Mucosa of rectum (tissue), 2 donors: Measurements from ENCODE around the gene MZF1.
"Not testable (repeated sequence)": the region's sequence is repeated elsewhere in the genome, so short reads cannot be mapped to it uniquely, and the experiment has no call there.

Source experiments
- H3K27ac ChIP-seq, 2 donors: one replicate each; pipeline ENCODE4 v1.7.0; 2013; ENCODE audit warnings: inconsistent platforms in 2 of 2, low read depth in 2 of 2, low read length in 2 of 2
- H3K27me3 ChIP-seq, 2 donors: one replicate each; pipeline ENCODE4 v1.7.0; 2013; ENCODE audit warnings: low read length in 2 of 2; ENCODE audit not compliant: control insufficient read depth in 2 of 2, insufficient read depth in 2 of 2
- H3K36me3 ChIP-seq, 2 donors: one replicate each; pipeline ENCODE4 v1.7.0; 2013; ENCODE audit warnings: low read length in 2 of 2; ENCODE audit not compliant: control insufficient read depth in 2 of 2, insufficient read depth in 2 of 2
- H3K4me1 ChIP-seq, 2 donors: one replicate each; pipeline ENCODE4 v1.7.0; 2013; ENCODE audit warnings: low read length in 2 of 2, mild to moderate bottlenecking in 1 of 2; ENCODE audit not compliant: control insufficient read depth in 2 of 2, insufficient read depth in 2 of 2
- H3K4me3 ChIP-seq, 2 donors: one replicate each; pipeline ENCODE4 v1.7.0; 2013; ENCODE audit warnings: low read length in 2 of 2
- H3K9ac ChIP-seq, 2 donors: one replicate each; pipeline ENCODE4 v1.7.0; 2013; ENCODE audit warnings: low read length in 2 of 2, low read depth in 1 of 2, mild to moderate bottlenecking in 1 of 2
- H3K9me3 ChIP-seq, 2 donors: one replicate each; pipeline ENCODE4 v1.7.0; 2013; ENCODE audit warnings: low read length in 2 of 2; ENCODE audit not compliant: control insufficient read depth in 2 of 2
- donor health status: healthy.
- donor health status: Normal muscosa, but diverticular disease.

The MZF1 gene

GRCh38 chr19:58572818-58573657, at the start of gene MZF1:
Gene MZF1, minus strand, starts transcription at chr19:58573335. Its CDS starts 1,946 bp downstream, at chr19:58571389.
- peaks cover 15 to 22% of the 10 kb centered on the region in 2 donors for H3K4me1 ChIP-seq
- H3K27me3 ChIP-seq, result no peaks in the 10 kb centered on the region
- no peaks in the 10 kb centered on the region for H3K9me3 ChIP-seq
- H3K27ac ChIP-seq, result peak within 1 kb of the TSS; percentile 96 to 100
- H3K36me3 ChIP-seq, result peaks cover 15 to 18% of the 10 kb centered on the region in 2 donors
- H3K4me3 ChIP-seq, result peak within 1 kb of the TSS; percentile 79 to 96
- H3K9ac ChIP-seq, result peak within 1 kb of the TSS; percentile 77 to 99

- not testable (repeated sequence) for H3K4me1 ChIP-seq, H3K27ac ChIP-seq, H3K36me3 ChIP-seq, H3K9ac ChIP-seq, H3K9me3 ChIP-seq, H3K27me3 ChIP-seq, H3K4me3 ChIP-seq
Measured at GRCh38 chr19:58607213-58607612, 34.1 kb upstream of the MZF1 start.

GRCh38 chr19:58606251-58606896, 33.2 kb upstream of the MZF1 start:
- not testable (repeated sequence) for H3K27me3 ChIP-seq, H3K36me3 ChIP-seq, H3K4me1 ChIP-seq, H3K4me3 ChIP-seq, H3K9me3 ChIP-seq, H3K27ac ChIP-seq, H3K9ac ChIP-seq

GRCh38 chr19:58586133-58586765, 13.1 kb upstream of the MZF1 start:
- Histone ChIP-seq H3K4me3 (no peak overlapping the region), H3K9me3 (no peaks in the 10 kb centered on the region), H3K9ac (no peak overlapping the region), H3K36me3 (peaks cover 10 to 19% of the 10 kb centered on the region in 2 donors), H3K4me1 (peaks cover 0 to 2% of the 10 kb centered on the region in 2 donors), H3K27me3 (no peaks in the 10 kb centered on the region), H3K27ac (no peak overlapping the region)

DNA sequence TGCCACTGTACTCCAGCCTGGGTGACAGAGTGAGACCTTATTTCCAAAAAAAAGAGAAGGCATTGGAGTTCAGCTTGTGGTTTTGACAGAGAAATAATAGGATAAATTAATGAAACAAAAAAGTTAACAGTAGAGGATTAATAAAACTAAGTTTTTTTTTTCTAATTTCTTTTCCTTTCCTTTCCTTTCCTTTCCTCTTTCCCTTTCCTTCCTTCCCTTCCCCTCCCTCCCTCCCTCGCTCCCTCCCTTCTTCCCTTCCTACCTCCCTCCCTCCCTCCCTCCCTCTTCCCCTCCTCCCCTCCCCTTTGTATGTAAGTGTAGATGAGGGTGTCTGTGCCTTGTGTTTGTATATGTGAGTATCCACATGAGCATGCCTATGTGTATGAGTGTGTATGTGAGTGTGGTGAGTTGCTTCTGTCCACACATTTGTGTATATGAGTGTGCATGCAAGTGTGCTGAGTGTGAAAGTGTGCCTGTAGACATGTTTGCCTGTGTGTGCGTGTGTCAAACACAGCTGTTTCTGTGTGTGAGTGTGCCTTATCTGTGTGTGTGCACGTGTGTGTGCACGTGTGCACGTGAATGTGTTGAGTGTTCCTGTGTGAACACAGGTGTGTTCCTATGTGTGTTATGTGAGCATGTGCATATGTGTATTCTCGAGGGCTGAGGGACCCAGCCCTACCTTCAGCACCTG, 12.5 kb upstream of the MZF1 start:
- Histone ChIP-seq H3K4me3 (no peak overlapping the region), H3K4me1 (peaks cover 2 to 3% of the 10 kb centered on the region in 2 donors), H3K9me3 (no peaks in the 10 kb centered on the region), H3K27ac (no peak overlapping the region), H3K9ac (no peak overlapping the region), H3K27me3 (no peaks in the 10 kb centered on the region), H3K36me3 (peaks cover 10 to 19% of the 10 kb centered on the region in 2 donors)

DNA sequence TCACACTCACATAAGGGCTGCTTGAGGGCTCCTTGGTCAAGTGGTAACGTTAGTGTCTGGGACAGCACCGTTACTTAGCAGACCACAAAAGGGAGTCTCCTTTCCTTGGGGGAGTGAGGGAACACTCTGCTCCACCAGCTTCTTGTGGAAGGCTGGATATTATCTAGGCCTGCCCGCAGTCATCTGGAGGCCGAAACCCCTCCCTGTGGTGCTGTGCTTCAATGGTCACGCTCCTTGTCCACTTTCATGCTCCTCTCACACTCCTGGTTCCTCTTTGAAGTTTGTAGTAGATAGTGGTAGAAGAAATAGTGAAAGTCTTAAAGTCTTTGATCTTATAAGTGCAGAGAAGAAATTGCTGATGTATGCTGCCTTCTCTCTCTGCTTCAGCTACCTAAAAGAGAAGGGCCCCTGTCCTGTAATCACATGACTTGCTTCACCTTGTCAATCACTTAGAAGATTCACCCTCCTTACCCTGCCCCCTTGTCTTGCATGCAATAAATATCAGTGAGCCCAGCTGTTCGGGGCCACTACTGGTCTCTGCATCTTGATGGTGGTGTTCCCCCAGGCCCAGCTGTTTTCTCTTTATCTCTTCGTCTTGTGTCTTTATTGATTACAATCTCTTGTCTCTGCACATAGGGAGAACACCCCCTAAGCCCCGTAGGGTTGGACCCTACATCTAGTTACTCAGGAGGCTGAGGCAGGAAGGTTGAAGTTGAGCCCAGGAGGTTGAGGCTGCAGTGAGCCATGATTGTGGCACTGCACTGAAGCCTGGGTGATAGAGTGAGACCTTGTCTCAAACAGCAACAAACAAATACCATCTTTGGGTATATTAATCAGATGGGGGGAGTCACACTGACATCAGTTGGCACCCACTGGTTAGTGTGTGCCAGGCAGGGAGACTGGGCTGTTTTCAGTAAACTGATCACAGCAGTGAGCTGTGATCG, 11.6 kb upstream of the MZF1 start:
- peaks cover 10 to 19% of the 10 kb centered on the region in 2 donors for H3K36me3 ChIP-seq
- no peaks in the 10 kb centered on the region for H3K9me3 ChIP-seq
- H3K9ac ChIP-seq, result no peak overlapping the region
- H3K27ac ChIP-seq, result no peak overlapping the region
- H3K4me1 ChIP-seq, result peaks cover 2 to 3% of the 10 kb centered on the region in 2 donors
- no peaks in the 10 kb centered on the region for H3K27me3 ChIP-seq
- no peak overlapping the region for H3K4me3 ChIP-seq

DNA sequence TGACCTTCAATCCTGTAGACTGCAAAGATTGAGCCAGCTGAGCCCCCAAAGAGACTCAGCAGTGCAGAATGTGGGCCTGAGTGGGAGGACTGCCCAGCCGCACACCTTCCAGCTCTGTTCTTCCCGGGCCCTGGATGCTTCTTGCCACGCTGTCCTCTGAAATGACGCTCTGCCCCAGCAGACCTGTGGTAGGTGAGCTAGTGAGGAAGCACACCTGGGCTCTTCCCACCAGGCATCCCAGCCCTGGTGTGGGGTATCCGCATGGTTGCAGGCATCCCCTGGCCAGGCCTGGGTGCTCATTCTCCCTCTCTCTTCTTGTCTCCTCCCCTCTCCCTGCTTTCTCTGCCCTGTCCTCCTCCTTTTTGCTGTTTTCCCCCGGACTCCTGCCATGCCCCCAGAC, 9.8 kb upstream of the MZF1 start:
- Histone ChIP-seq H3K4me1 (peaks cover 2 to 3% of the 10 kb centered on the region in 2 donors), H3K4me3 (no peak overlapping the region), H3K27me3 (no peaks in the 10 kb centered on the region), H3K27ac (no peak overlapping the region), H3K36me3 (peaks cover 10 to 19% of the 10 kb centered on the region in 2 donors), H3K9ac (no peak overlapping the region), H3K9me3 (no peaks in the 10 kb centered on the region)

DNA sequence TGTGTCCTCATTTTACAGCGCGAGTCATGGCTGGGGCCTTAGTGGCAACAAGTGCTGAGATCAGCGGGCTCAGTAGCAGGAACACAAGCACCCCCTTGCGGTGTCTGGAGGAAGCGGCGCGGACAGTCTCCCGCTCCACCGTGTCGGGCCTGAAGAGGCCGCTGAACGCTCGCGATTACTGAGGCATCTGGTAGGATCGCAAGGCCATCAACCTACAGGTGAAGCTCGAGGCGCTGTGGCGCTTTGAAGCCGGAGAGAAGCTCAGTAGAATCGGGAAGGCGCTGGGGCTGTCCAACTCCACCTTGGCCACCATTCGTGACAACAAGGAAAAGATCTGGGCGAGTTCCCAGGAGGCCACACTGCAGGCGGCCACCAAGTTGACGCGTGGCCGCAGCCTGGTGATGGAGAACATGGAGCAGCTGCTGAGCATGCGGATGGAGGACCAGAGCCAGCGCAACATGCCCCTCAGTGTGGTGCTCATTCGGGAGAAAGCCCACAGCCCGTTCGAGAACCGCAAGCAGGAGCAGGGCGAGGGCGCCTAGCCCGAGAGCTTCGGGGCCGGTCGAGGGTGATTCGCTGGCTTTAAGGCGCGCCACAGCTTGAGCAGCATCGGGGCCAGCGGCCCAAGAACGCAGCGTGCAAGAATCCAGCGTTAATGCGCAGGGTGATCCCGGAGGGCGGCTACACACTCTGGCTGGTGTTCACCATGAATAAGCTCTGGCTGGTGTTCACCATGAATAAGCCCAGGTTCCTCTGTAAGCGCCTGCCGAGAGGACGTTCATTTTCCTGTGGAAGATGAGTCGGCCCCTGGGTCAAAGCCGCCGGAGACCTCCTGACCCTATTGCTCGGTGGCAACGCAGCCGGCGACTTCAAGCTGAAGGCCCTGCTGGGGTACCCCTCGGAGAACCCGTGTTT, 8.3 kb upstream of the MZF1 start:
- H3K27me3 ChIP-seq, result no peaks in the 10 kb centered on the region
- peaks cover 10 to 19% of the 10 kb centered on the region in 2 donors for H3K36me3 ChIP-seq
- no peak overlapping the region for H3K4me3 ChIP-seq
- no peaks in the 10 kb centered on the region for H3K9me3 ChIP-seq
- no peak overlapping the region for H3K9ac ChIP-seq
- H3K27ac ChIP-seq, result peak overlapping the region in 1 of 2 donors; percentile 28
- peaks cover 2 to 3% of the 10 kb centered on the region in 2 donors for H3K4me1 ChIP-seq
